DMS53 treated with DMSO at 0.1 percent for 48 hours (cell line): ENCODE measurements around the gene TLR9.
"Not testable (repeated sequence)": the region's sequence is repeated elsewhere in the genome, so short reads cannot be mapped to it uniquely, and the experiment has no call there.

ENCODE experiments used
- DNase-seq: peaks from one replicate; lab custom pipeline; 2025; ENCODE audit not compliant: unreplicated experiment; lab: John Stamatoyannopoulos, UW

TLR9 gene

GRCh38 chr3:52225452-52226228 lies at the start of gene TLR9:
Gene TLR9, minus strand, starts transcription at chr3:52225645. Its CDS starts 116 bp downstream, at chr3:52225529.
- DNase-seq, result no peak

GRCh38 chr3:52274781-52275180 lies 49.3 kb upstream of the TLR9 start:
- not testable (repeated sequence) for DNase-seq

GRCh38 chr3:52272831-52273230 lies 47.4 kb upstream of the TLR9 start:
- no peak for DNase-seq

GRCh38 chr3:52272172-52272571 lies 46.7 kb upstream of the TLR9 start:
- not testable (repeated sequence) for DNase-seq

- DNase-seq, result no peak
Measured at GRCh38 chr3:52270252-52270754, 44.9 kb upstream of the TLR9 start.

GRCh38 chr3:52269776-52270175 lies 44.3 kb upstream of the TLR9 start:
- no peak for DNase-seq

GRCh38 chr3:52268036-52268435 lies 42.6 kb upstream of the TLR9 start:
- DNase-seq, result no peak

- no peak for DNase-seq
Measured at GRCh38 chr3:52265387-52265786, 39.9 kb upstream of the TLR9 start.

- no peak for DNase-seq
Measured at GRCh38 chr3:52262447-52262846, 37.0 kb upstream of the TLR9 start.

- no peak for DNase-seq
Measured at GRCh38 chr3:52259448-52259847, 34.0 kb upstream of the TLR9 start.

- no peak for DNase-seq
Measured at GRCh38 chr3:52259035-52259434, 33.6 kb upstream of the TLR9 start.

GRCh38 chr3:52257911-52258310 lies 32.5 kb upstream of the TLR9 start:
- no peak for DNase-seq

GRCh38 chr3:52256622-52257021 lies 31.2 kb upstream of the TLR9 start:
- no peak for DNase-seq

- no peak for DNase-seq
Measured at GRCh38 chr3:52256159-52256558, 30.7 kb upstream of the TLR9 start.

GRCh38 chr3:52254608-52255007 lies 29.2 kb upstream of the TLR9 start:
- DNase-seq, result no peak

- DNase-seq, result no peak
Measured at GRCh38 chr3:52253314-52254304, 28.2 kb upstream of the TLR9 start.

GRCh38 chr3:52250122-52250521 lies 24.7 kb upstream of the TLR9 start:
- no peak for DNase-seq

- DNase-seq, result no peak
Measured at GRCh38 chr3:52249683-52250082, 24.2 kb upstream of the TLR9 start.

GRCh38 chr3:52248816-52249547 lies 23.5 kb upstream of the TLR9 start:
- no peak for DNase-seq

- no peak for DNase-seq
Measured at GRCh38 chr3:52248165-52248541, 22.7 kb upstream of the TLR9 start.
